Measurements from ENCODE around the gene SCN4B.

Gene SCN4B

GRCh38 chr11:118149493-118149892 lies 3.1 kb downstream of the SCN4B start (continued):
- TF ChIP-seq, protein P1, sequence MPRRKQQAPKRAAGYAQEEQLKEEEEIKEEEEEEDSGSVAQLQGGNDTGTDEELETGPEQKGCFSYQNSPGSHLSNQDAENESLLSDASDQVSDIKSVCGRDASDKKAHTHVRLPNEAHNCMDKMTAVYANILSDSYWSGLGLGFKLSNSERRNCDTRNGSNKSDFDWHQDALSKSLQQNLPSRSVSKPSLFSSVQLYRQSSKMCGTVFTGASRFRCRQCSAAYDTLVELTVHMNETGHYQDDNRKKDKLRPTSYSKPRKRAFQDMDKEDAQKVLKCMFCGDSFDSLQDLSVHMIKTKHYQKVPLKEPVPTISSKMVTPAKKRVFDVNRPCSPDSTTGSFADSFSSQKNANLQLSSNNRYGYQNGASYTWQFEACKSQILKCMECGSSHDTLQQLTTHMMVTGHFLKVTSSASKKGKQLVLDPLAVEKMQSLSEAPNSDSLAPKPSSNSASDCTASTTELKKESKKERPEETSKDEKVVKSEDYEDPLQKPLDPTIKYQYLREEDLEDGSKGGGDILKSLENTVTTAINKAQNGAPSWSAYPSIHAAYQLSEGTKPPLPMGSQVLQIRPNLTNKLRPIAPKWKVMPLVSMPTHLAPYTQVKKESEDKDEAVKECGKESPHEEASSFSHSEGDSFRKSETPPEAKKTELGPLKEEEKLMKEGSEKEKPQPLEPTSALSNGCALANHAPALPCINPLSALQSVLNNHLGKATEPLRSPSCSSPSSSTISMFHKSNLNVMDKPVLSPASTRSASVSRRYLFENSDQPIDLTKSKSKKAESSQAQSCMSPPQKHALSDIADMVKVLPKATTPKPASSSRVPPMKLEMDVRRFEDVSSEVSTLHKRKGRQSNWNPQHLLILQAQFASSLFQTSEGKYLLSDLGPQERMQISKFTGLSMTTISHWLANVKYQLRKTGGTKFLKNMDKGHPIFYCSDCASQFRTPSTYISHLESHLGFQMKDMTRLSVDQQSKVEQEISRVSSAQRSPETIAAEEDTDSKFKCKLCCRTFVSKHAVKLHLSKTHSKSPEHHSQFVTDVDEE (CRISPR knock-in tag; IDR thresholded peaks at IDR 0.05): no peak

DNA sequence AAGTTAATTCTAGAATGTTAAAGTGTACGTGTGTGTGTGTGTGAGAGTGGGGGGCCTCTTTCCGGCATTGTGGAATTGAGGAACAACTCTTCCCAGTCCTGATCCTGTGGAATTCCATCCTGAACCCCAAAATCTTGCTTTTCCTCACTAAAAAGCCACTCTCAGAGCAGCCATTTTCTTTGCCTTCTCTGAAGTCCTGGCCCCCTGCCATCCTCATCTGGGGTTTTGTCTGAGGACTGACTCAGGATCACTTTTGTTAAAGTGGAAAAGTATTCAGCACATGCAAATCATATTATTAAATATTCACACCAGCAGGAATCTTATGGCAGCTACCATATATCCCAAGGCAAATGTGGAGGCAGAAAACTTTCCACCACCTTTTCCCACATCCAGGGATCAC lies 3.8 kb downstream of the SCN4B start:
- no peak for TF ChIP-seq ZFP3 (CRISPR knock-in tag; IDR thresholded peaks at IDR 0.05)
- TF ChIP-seq TOX (CRISPR knock-in tag; IDR thresholded peaks at IDR 0.05; ENCODE audit: borderline replicate concordance): no peak
- no peak for TF ChIP-seq ESRRG (CRISPR knock-in tag; IDR thresholded peaks at IDR 0.05)
- no peak for TF ChIP-seq OSR1 (CRISPR knock-in tag; IDR thresholded peaks at IDR 0.05)
- TF ChIP-seq ZNF565 (CRISPR knock-in tag; conservative IDR thresholded peaks at IDR 0.05; ENCODE audit: low read depth): no peak
- no peak for TF ChIP-seq PPARA (CRISPR knock-in tag; IDR thresholded peaks at IDR 0.05; ENCODE audit: borderline replicate concordance)
- TF ChIP-seq, protein P1 (CRISPR knock-in tag; IDR thresholded peaks at IDR 0.05): no peak
- TF ChIP-seq, protein P2, sequence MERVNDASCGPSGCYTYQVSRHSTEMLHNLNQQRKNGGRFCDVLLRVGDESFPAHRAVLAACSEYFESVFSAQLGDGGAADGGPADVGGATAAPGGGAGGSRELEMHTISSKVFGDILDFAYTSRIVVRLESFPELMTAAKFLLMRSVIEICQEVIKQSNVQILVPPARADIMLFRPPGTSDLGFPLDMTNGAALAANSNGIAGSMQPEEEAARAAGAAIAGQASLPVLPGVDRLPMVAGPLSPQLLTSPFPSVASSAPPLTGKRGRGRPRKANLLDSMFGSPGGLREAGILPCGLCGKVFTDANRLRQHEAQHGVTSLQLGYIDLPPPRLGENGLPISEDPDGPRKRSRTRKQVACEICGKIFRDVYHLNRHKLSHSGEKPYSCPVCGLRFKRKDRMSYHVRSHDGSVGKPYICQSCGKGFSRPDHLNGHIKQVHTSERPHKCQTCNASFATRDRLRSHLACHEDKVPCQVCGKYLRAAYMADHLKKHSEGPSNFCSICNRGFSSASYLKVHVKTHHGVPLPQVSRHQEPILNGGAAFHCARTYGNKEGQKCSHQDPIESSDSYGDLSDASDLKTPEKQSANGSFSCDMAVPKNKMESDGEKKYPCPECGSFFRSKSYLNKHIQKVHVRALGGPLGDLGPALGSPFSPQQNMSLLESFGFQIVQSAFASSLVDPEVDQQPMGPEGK (CRISPR knock-in tag; IDR thresholded peaks at IDR 0.05; ENCODE audit: borderline replicate concordance): no peak
- ATAC-seq: no peak

DNA sequence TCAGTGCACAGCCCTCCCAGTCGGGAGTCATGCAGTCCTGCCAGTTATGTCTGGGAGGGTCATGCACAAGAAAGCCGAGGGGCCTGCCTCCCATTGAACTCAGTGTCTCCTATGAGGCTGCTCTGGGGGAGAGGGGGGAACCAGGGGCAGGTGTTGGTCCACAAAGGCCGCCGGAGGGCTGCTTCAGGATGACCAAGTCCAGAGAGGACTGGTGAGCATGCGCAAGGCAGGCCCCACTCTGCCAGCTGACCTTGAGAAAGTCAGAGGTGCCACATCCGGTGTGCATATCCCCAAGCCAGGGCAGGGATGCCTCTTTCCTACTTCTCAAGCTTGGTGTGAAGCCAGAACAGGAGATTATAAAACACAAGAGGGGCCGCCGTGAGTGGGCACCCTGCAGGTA lies 4.4 kb downstream of the SCN4B start:
- TF ChIP-seq ZC3H10 (CRISPR knock-in tag; IDR thresholded peaks at IDR 0.05) (no peak), ARNTL (CRISPR knock-in tag; IDR thresholded peaks at IDR 0.05; ENCODE audit: borderline replicate concordance, low read depth) (no peak), ZFP3 (CRISPR knock-in tag; IDR thresholded peaks at IDR 0.05) (no peak), CSDC2 (CRISPR knock-in tag; IDR thresholded peaks at IDR 0.05) (no peak), OSR1 (CRISPR knock-in tag; IDR thresholded peaks at IDR 0.05) (no peak), ZNF70 (CRISPR knock-in tag; IDR thresholded peaks at IDR 0.05) (no peak), ZNF565 (CRISPR knock-in tag; conservative IDR thresholded peaks at IDR 0.05; ENCODE audit: low read depth) (no peak), RARB (CRISPR knock-in tag; IDR thresholded peaks at IDR 0.05) (no peak), ZNF8 (CRISPR knock-in tag; IDR thresholded peaks at IDR 0.05) (no peak), TOX (CRISPR knock-in tag; IDR thresholded peaks at IDR 0.05; ENCODE audit: borderline replicate concordance) (no peak), ESRRG (CRISPR knock-in tag; IDR thresholded peaks at IDR 0.05) (no peak), ZFP30 (CRISPR knock-in tag; IDR thresholded peaks at IDR 0.05) (no peak)
- TF ChIP-seq, protein P1 (CRISPR knock-in tag; IDR thresholded peaks at IDR 0.05): no peak
- TF ChIP-seq, protein P3, sequence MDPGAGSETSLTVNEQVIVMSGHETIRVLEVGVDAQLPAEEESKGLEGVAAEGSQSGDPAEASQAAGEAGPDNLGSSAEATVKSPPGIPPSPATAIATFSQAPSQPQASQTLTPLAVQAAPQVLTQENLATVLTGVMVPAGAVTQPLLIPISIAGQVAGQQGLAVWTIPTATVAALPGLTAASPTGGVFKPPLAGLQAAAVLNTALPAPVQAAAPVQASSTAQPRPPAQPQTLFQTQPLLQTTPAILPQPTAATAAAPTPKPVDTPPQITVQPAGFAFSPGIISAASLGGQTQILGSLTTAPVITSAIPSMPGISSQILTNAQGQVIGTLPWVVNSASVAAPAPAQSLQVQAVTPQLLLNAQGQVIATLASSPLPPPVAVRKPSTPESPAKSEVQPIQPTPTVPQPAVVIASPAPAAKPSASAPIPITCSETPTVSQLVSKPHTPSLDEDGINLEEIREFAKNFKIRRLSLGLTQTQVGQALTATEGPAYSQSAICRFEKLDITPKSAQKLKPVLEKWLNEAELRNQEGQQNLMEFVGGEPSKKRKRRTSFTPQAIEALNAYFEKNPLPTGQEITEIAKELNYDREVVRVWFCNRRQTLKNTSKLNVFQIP (CRISPR knock-in tag; IDR thresholded peaks at IDR 0.05; ENCODE audit: borderline replicate concordance, low read depth): no peak
- TF ChIP-seq, protein P4, sequence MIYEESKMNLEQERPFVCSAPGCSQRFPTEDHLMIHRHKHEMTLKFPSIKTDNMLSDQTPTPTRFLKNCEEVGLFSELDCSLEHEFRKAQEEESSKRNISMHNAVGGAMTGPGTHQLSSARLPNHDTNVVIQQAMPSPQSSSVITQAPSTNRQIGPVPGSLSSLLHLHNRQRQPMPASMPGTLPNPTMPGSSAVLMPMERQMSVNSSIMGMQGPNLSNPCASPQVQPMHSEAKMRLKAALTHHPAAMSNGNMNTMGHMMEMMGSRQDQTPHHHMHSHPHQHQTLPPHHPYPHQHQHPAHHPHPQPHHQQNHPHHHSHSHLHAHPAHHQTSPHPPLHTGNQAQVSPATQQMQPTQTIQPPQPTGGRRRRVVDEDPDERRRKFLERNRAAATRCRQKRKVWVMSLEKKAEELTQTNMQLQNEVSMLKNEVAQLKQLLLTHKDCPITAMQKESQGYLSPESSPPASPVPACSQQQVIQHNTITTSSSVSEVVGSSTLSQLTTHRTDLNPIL (CRISPR knock-in tag; IDR thresholded peaks at IDR 0.05; ENCODE audit: low read depth): no peak
- TF ChIP-seq, protein P2 (CRISPR knock-in tag; IDR thresholded peaks at IDR 0.05; ENCODE audit: borderline replicate concordance): no peak
- no peak for ATAC-seq

All from SK-N-SH treated with all-trans-retinoic acid at 6 μM for 48 hours (cell line).